CD4-positive, alpha-beta T cell (primary cell): Measurements from ENCODE around the gene TAF4. TPM values are rescaled to one million over a fixed set of nuclear protein-coding genes. Genes with fewer than 3 reads are reported as not detected.

Experiments
- ATAC-seq: fragments of 200-7000 bp; cut with Tn5 transposase; one replicate; pipeline ENCODE4 v1.10.0; 2022; ENCODE audit warnings: mild to moderate bottlenecking; ENCODE audit not compliant: poor library complexity
- CTCF ChIA-PET: fragments of 350-600 bp; sonication (Branson Sonifier 250); formaldehyde crosslinking; loops from one replicate; lab custom pipeline; 2021; ENCODE audit warnings: antibody characterized with exemption, inconsistent platforms; lab: Charles Lee
- POLR2A ChIA-PET: fragments of 350-600 bp; sonication (Branson Sonifier 250); formaldehyde crosslinking; loops from one replicate; lab custom pipeline; 2021; ENCODE audit warnings: antibody characterized with exemption, inconsistent platforms; lab: Charles Lee
- DNase-seq, 14 experiments: peaks; one replicate each; pipeline ENCODE4 v3.0.0-alpha.2; 2013 to 2020; ENCODE audit warnings: mixed read lengths in 2 of 14
- H3K27ac ChIP-seq, 2 donors: one replicate each; pipeline versions ENCODE4 v1.5.1 to v1.7.0; 2013; ENCODE audit warnings: low read length in 2 of 2, low read depth in 1 of 2, mild to moderate bottlenecking in 1 of 2
- H3K27me3 ChIP-seq, 2 experiments: 1 replicate in 1 of 2; 2 replicates in 1 of 2; pipeline versions ENCODE4 v1.6.1 to v1.7.0; 2013; ENCODE audit warnings: low read length in 2 of 2, control low read depth in 1 of 2, mild to moderate bottlenecking in 1 of 2, moderate library complexity in 1 of 2; ENCODE audit not compliant: insufficient read depth in 2 of 2, control insufficient read depth in 1 of 2
- H3K36me3 ChIP-seq: one replicate; pipeline ENCODE4 v1.6.1; 2013; ENCODE audit warnings: low read length, control low read depth; ENCODE audit not compliant: insufficient read depth
- H3K4me1 ChIP-seq: one replicate; pipeline ENCODE4 v1.6.1; 2013; ENCODE audit warnings: low read length, control low read depth; ENCODE audit not compliant: insufficient read depth
- H3K4me3 ChIP-seq: one replicate; pipeline ENCODE4 v1.5.1; 2013; ENCODE audit warnings: mild to moderate bottlenecking, low read length, moderate library complexity
- H3K9me3 ChIP-seq, 2 experiments: 1 replicate in 1 of 2; 2 replicates in 1 of 2; pipeline versions ENCODE4 v1.6.1 to v1.7.0; 2013; ENCODE audit warnings: low read length in 2 of 2, mild to moderate bottlenecking in 2 of 2, control low read depth in 1 of 2, moderate library complexity in 1 of 2; ENCODE audit not compliant: control insufficient read depth in 1 of 2, insufficient read depth in 1 of 2
- H3K27ac Mint-ChIP-seq: one replicate; pipeline ENCODE4 v1.8.0; 2020; ENCODE audit warnings: mixed read lengths
- H3K27me3 Mint-ChIP-seq: one replicate; pipeline ENCODE4 v1.8.0; 2021; ENCODE audit warnings: mixed read lengths
- H3K36me3 Mint-ChIP-seq: one replicate; pipeline ENCODE4 v1.8.0; 2021; ENCODE audit warnings: low read depth, mixed read lengths
- H3K4me1 Mint-ChIP-seq: one replicate; pipeline ENCODE4 v1.8.0; 2021; ENCODE audit warnings: low read depth, mixed read lengths
- H3K4me3 Mint-ChIP-seq: one replicate; pipeline ENCODE4 v1.8.0; 2020; ENCODE audit warnings: mild to moderate bottlenecking, mixed read lengths
- H3K9me3 Mint-ChIP-seq: one replicate; pipeline ENCODE4 v1.8.0; 2020; ENCODE audit warnings: mixed read lengths
- CTCF ChIP-seq: fragments of 200-600 bp; IDR thresholded peaks from one replicate; pipeline ENCODE4 v1.8.0; 2022; ENCODE audit warnings: antibody characterized with exemption, mild to moderate bottlenecking
- intact Hi-C, 2 experiments: fragments of 100-400 bp; cut with DNase I in 1 of 2; cut with micrococcal nuclease in 1 of 2; formaldehyde crosslinking; loops; one replicate each; pipeline versions ENCODE4 v1.15.1 to v1.9.0; 2023 to 2025; cut with DNase I, micrococcal nuclease
- total RNA-seq, 174 experiments: library from RNA in 2 of 174; stranded (reverse) in 2 of 174; gene quantifications; one replicate each; pipeline ENCODE4 v1.2.3 and lab custom pipeline; 2021 to 2026

Gene TAF4
- total RNA-seq, 2 experiments from 2014 or later = 11.1 to 12.5 TPM

GRCh38 chr20:61935926-61936700 lies 129.6 kb downstream of the TAF4 start:
- intact Hi-C loops = no loop called here
- Mint-ChIP-seq H3K36me3 (no peaks in the 10 kb centered on the region), H3K4me1 (no peaks in the 10 kb centered on the region), H3K27me3 (no peaks in the 10 kb centered on the region), H3K27ac (no peak overlapping the region), H3K9me3 (no peaks in the 10 kb centered on the region), H3K4me3 (no peak overlapping the region)
- no peak for TF ChIP-seq CTCF
- H3K9me3 ChIP-seq = peaks cover 0 to 4% of the 10 kb centered on the region in 2 experiments
- no peaks in the 10 kb centered on the region for H3K27me3 ChIP-seq
- ChIA-PET CTCF (no interaction called here), POLR2A (no interaction called here)
- H3K4me1 ChIP-seq = no peaks in the 10 kb centered on the region
- H3K4me3 ChIP-seq = no peak overlapping the region
- no peak overlapping the region for H3K27ac ChIP-seq
- DNase-seq = no peak
- ATAC-seq = no peak
- no peaks in the 10 kb centered on the region for H3K36me3 ChIP-seq

DNA sequence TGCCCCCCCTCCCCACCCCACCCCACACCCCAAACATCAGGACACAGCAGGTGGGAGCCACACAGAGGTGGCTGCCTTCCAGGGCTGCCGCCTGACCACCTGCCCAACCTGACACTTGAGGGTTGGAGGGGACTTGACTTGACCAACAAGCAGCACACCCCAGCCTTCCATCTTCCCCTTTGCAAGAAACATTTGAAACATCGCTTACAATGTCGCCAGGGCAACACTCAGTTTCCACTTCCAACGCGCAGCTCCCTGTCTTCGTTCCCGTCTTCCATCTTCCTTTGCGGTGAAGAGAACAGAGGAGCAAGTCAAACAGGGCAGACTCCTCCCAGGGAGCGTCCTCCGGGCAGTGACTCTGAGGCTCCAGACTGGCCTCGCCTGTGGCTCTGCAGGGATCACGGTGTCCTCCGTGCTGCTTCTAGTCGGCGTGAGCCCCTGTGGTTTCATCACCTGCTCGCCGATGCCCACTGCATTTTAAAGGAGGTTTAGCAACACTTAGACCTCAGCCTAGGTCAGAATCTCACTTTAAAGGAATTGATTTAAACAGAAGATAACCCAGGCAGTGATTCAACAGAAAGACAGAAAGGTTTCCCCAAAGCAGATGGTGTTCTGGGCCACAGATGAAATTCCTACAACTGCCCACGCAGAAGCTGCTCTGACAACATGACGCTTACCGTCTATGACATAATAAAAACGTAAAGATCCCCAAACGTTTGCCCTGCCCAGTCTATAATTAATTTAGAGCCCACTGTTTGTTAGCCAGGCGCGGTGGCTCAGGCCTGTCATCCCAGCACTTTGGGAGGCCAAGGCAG lies 130.8 kb downstream of the TAF4 start:
- DNase-seq (no peak), ATAC-seq (no peak)
- no peak for TF ChIP-seq CTCF
- H3K27me3 ChIP-seq = no peaks in the 10 kb centered on the region
- intact Hi-C loops = no loop called here
- Mint-ChIP-seq H3K27ac (no peak overlapping the region), H3K9me3 (no peaks in the 10 kb centered on the region), H3K4me1 (no peaks in the 10 kb centered on the region), H3K27me3 (no peaks in the 10 kb centered on the region), H3K4me3 (no peak overlapping the region), H3K36me3 (no peaks in the 10 kb centered on the region)
- ChIA-PET CTCF (no interaction called here), POLR2A (no interaction called here)
- no peak overlapping the region for H3K27ac ChIP-seq
- H3K4me3 ChIP-seq = no peak overlapping the region
- H3K4me1 ChIP-seq = no peaks in the 10 kb centered on the region
- no peaks in the 10 kb centered on the region for H3K36me3 ChIP-seq
- H3K9me3 ChIP-seq = peaks cover 0 to 7% of the 10 kb centered on the region in 2 experiments

GRCh38 chr20:61933951-61934715 lies 131.5 kb downstream of the TAF4 start:
- Mint-ChIP-seq H3K4me3 (no peak overlapping the region), H3K27ac (no peak overlapping the region), H3K27me3 (no peaks in the 10 kb centered on the region), H3K4me1 (no peaks in the 10 kb centered on the region), H3K36me3 (no peaks in the 10 kb centered on the region), H3K9me3 (no peaks in the 10 kb centered on the region)
- TF ChIP-seq CTCF = no peak
- Histone ChIP-seq H3K36me3 (no peaks in the 10 kb centered on the region), H3K4me3 (no peak overlapping the region), H3K27me3 (no peaks in the 10 kb centered on the region), H3K4me1 (no peaks in the 10 kb centered on the region), H3K27ac (no peak overlapping the region), H3K9me3 (peaks cover 0 to 13% of the 10 kb centered on the region in 2 experiments)
- ChIA-PET POLR2A (no interaction called here), CTCF (no interaction called here)
- peak in 1 of 14 experiments; percentile 23 for DNase-seq
- no peak for ATAC-seq
- intact Hi-C loops = no loop called here
